Fibroblast of skin of right quadriceps (primary cell): ENCODE data around the gene SATB1.
A peak's percentile ranks its signal among the peaks of the same experiment; 100 is the strongest.

ENCODE experiments used
- DNase-seq: peaks from one replicate; pipeline ENCODE4 v3.0.0-alpha.2; 2013

The SATB1 gene

DNA sequence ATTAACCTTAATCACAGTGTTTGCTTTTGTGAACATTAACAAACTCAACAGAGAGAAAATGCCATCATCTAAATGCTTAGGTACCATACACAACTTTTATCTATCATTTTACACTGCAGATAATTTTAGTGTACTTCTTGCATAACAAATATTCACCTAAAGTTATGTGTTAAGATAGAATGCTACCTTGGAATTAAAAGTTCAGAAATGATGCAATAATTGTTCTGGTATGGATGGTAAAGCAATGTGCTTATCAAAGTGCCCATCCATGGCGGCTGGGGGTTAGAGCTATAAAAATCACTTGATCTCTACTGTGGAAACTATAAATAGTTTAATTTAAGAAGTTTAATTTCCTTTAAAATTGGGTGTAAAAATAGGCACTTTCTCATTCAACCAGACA is 28.7 kb downstream of the SATB1 start:
- DNase-seq = no peak

DNA sequence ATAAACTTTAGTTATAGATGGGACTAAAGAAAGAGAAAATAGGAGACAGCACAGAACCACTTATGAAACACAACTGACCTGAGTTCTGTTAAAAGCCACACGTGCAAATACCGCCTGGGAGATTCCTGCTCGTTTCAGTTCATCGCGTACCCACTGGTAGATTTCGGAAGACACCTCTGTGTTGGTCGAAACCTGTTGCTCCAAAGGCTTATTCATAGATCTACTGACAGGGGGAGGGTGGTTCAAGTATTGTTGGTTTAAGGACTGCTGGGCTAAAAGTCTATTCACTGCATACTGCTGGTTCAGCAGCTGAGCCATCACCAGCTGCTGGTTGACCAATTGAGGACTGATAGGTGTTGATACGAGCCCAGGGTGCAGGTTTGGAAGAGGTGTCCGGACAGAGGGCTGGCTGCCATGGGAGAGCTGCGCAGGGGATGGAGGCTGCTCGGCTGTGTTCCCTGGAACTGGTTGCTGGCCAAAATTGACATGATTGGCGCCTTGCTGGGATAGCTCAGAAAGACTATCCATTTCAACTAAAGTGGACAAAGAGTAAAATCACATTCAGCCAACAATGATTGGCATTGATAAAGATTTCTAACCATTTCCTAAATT is 30.6 kb downstream of the SATB1 start:
- DNase-seq = no peak

DNA sequence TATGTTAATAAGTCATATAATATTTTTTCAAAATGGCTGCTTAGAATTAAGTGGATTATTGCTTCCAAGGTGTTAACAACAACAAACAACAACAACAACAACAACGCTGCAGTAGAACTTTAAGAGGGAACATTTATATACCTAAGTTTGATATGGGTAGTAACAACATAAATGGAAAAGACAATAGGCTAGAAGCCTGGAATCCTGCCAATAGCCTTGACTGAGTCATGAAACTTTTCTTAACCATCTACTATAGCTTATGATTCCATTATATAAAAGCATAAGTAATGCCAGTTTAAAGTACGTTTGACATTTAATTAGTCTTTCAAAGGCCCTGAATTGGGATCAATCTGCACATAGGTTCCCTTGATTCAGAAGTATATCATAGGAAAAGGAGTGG is 31.2 kb downstream of the SATB1 start:
- peak; percentile 17 for DNase-seq

DNA sequence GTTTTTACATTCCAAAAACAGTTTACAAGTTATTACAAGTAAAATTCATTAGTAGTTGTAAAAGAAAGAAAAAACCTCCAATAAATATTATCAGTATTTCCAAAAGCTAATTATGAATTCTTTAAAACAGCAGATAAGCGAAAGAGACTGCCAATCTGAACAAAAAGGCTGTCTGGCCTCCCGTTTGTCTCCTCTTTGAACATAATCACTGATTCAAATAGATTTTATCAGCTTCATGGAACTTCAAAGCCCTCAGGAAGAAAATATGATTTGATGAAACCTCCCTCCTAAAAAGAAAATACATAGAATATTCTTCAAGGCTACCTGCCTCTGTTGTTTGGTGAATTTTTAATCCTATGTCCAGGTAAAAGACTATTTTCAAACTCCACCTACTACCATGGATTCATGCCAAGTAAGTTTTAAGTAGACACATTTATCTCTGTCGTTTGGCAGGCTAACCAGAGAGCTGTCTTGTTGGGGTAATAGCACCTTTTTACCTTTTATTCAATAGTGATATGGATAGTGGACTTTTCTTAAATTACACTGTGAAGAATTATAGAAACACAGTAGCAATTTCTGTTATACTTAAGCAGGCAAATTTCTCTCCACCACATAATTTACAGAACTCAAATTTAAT is 35.0 kb downstream of the SATB1 start:
- DNase-seq = no peak

DNA sequence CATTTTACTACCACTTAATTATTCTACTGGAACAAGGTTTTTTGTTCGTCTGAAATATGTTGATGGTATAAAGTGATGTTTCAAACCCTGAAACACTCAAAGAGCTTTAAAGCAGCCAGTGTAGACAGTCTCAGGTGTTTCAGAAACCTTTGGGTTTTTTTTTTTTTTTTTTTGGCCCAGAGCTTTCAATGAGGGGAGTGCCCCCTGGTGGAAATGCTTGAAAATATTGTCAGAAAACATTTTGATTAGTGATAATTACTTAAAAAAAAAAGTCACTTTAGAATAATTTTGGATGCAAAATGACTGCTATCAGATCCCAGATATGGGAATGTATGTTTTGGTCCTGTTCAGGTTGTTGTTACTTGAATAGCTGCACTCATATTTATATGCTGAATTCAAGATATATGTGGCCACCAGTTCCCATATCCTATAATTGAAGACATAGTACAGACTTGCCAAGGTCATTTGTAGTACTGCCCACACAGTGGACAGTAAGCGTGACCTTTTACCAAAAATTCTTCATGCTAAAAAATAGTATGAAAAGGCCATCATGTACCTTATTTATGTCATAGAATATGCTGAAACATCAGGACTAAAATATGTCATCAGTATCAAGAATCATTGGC is 35.9 kb downstream of the SATB1 start:
- DNase-seq = peak; percentile 8

DNA sequence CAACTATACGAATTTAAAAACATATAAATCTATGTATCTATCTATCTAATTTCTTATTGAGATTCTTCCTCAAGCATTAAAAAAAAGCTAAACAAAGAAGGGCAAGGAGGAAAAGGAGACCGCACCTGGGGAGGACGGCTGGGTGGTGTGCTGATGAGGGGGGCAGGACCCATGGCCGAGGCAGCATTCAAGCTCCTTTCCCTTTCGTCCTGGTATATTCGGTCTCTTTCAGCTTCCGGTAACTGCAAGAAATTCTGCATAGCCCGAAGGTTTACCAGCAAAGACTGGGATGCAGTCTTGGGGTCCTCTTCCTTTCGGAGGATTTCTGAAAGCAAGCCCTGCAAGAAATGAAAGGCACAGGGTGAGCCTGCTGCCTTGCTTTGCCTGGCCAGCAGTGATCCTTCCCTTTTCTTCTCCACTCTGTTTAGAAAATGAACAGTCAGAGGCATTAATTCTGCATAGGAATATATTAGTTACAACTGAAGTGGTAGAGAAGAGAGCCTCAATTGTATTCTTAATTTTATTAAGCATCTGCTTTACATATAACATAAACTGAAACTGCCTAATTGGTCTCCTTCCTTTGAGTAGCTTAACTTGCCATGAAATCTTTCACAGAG is 38.8 kb downstream of the SATB1 start:
- DNase-seq = no peak

DNA sequence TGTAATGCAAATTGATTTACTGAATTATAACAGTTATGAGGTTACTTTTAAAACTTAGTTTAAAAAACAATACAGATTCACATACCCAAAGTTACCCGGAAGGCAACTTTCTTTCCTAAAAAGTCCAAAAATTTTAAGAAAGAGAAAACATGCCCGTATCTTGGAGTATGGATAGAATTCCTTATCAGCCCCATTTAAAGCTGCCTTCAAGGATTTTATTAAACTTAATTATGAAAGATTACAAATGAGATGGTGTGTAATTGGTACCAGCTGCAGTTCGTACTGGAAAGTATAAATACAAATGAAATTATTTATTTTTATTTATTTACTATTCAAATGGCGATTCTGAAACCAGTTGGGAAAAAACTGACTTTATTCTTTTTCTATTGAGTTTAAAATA is 39.4 kb downstream of the SATB1 start:
- no peak for DNase-seq

DNA sequence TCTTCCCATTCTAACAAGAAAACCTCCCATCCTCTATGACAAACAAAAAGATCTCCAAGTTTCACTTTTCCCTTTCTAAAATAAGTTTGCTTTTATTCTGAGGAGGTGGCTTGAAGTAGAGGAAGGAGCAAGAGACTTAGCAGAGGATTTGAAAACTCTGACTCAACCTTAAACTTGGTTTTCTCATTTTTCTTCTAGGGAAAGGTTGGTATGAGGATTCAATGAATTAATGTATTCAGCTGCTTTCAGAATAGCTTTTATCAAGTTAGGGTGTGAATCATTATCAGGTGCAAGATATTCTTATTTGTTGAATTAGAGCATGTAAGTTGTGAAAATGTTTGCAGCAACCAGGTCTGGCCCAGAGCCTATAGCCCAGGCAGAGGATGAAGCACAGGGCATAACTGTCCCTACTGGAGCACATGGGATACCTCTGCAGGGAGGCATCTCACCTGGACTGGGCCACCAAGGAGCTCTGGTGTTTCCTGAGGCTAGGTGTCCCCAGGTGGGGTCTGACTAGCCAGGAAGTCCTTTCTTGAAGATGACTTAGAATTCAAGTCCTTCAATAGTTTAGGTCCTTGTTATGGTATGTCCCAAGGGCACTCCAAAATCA is 42.3 kb downstream of the SATB1 start:
- no peak for DNase-seq

DNA sequence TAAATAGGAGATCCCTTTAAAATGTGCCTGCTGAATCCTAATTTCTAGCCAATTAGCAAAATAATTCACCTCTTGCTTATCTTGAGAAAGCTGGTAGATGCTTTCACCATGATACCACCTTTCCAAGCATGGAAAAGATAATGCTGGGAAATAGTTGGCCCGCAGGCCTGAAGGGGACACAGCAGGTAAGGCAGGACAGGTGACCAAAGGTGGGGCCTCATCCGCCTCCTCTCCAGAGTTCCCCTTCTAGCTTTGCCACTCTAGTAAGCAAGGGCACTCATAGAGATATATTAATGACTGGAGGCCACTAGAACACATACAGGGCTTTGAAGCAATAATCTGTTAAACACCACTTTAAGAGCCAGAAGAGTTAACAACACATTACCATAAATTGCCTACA is 45.5 kb downstream of the SATB1 start:
- DNase-seq = no peak

DNA sequence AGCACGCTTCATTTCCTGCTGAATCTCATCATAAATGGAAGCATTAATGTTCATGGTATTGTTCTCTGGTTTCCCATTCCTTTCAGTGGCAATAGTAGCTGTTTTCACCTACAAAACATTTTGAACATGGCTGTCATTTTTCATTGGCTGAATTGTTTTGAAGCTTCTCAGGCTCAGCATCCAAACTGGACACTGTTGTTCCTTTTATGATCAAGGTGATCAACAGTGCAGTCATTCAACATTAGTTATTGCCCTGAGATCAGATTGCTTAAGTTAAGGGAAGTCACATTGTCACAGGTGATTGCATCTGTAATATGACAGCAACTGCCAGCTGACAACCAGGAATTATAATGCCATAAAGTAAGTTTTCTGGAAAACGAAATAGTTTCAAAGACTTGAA is 46.9 kb downstream of the SATB1 start:
- no peak for DNase-seq

DNA sequence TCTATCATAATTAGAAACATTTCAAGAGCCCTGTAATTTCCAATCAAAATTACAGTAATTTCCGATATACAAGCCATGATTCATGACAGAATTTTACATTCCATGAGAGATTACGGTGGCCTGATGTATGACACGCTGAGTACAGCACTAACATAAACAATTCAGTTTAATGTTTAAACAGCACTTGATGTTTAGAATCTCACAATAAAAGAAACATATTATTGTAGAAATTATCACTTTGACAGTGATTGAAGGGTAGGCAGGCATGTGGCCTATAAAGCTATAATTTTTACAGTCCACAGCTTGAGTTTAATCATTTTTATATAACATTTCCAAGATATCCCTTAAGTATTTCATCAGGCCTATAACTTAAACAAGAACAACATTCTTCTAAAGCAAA is 48.5 kb downstream of the SATB1 start:
- DNase-seq = no peak

DNA sequence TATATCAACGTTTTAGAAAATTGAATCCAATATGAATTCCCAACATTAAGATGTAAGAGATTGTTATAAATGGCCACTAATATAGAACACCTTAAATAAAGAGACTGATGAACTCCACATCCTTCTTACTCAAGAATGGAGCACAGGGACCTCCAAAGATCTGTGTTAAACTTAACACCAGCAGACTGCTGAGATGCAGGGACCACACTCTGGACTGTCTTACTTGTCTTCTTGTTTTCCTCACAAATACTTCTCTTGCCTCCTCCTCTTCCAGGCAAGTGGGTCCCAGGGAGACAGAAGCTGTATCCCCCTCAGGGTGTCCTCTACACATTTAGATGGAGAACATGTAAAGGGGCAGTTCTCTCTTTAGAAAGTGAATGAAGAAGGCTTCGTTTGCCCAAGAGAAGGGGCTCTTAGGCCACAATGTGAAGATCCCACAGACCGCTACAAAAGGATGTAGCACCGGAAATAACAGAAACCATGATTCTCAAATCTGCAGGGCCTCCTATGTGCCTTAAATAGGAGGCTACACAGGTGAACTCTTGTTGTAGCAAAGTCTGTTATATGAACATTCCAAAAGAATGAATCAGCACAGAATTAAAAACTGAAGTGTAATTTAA is 52.2 kb downstream of the SATB1 start:
- no peak for DNase-seq

DNA sequence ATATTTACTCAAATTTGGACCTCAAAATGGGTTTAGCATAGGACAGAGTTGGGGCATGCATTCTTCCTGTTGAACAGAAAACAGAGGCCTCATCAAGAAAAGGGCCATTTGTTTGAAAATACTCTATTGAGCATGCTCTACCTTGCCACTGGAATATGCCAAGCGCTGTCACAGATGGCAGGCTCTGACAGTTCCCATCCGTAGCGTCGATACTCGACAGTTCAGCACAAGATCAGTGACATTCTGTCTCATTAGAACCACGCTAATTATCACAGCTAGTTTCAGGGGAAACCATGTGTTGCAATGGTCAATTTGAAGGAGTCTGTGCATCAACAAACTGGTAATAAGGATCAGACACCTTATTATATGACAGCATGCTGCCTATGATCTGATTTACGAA is 54.5 kb downstream of the SATB1 start:
- no peak for DNase-seq

DNA sequence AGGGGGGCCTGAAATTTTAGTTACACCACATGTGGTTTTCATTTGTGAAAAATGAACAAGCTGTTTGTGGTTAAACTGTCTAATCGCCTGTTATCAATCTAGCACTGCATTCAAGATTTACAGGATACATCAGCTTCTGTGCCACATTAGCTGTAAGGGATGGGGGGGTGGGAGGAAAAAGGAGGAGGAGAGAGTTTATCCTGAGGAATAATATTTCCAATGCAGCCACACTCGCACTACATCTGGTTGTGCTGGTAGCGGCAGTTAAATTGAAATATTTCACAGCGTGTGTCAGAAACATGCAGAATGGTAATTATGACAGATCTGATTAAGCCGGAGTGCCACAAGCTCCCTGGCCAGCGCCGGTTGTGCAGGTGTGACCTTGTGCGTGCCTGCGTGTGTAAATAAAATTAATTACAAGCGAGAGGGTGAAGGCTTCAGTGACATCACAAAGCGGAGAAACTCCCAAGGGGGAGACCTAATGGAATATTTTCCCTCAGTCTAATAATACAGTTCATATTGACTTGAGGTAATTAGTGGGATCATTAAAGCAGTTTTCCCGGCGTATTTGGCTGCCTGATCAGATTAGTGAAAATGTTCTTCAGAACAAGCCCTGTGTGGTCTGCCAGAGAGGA is 55.5 kb downstream of the SATB1 start:
- DNase-seq = peak; percentile 60

DNA sequence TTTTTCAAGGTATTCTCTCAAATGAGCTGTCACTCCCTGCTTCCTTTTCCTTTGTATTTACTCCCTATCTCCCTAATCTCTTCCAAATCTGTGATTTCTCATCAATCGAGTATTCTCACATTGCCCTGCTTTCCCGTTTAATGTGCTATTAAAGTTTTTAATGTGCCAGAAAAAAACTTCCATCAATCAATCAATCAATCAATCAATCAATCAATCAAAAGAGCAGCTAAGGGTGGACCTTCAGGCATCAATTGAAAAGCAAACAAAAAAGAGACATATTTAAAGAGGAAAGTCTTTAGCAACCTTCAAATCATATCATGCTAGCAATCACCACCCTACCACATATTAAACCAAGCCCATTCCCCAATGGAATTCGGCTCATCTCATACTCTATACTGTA is 58.9 kb downstream of the SATB1 start:
- DNase-seq = no peak

DNA sequence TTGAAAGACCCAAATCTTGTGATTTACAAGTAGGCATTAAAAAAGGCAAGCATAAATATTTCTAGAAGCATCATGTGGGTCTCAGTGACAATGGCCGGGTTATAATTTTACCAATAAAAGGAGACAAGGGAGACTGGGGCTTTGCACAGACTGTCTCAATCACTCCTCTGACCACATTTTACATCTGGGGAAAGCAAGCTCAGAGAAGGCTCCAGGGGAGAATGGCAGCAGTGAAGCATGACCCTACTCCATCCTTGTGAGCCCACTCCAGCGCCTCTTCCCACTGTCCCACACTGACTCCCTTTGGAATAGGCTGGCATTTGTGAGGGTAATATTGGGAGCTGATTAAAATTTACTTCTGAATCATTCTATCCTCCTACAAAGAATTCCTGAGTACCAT is 61.8 kb downstream of the SATB1 start:
- DNase-seq = no peak

DNA sequence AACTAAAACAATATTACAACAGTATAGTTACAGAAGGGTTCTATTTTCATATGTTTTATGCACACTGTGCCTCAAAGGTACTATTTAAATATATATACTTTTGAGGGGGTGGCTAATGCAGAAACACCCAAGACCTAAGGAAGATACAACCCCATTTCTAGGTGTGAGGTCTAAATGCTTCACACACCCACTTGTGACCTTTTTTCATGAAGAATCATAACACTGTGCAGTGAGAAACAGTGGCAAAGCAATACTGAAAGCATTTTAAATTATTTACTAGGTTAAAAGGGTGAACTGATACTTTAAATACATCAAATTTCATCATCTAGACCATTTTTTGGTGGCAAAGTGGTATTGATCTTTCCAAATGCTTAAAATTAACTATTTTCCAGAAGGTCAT is 67.4 kb downstream of the SATB1 start:
- DNase-seq = no peak

DNA sequence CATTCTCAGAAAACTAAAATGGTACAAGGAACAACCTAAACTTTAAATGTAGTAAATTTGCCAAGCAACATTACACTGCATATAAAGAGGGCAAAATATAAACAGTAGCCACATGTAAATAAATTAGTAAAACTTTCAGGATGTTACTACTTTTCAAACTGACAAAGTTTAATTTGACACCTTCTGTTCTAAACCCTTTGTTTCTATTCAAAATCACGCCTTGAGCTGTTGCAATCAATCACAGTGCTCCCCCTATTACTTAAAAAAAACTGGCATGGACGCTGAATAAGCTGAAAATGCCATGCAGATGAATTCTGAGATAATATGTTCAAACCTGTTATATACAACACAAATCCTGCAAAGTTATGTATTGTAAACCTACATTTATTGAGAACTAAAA is 69.3 kb downstream of the SATB1 start:
- DNase-seq = no peak

DNA sequence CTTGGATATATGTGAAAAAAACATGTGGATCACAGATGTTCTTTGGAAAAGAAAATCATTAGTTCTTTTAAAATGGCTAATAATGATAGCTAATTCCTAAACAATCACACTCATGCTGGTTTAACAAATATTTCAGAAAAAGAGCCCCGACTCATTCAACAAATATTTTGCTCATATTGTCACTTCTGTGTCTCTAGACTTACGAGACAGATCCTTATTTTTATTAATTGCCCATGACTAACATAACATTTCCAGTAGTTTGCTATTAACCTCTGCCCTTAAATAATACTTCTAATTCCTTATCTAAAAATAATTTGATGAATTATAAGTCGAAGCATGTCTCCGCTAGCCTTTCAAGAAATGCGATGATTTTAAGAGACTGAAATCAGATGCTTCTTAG is 70.4 kb downstream of the SATB1 start:
- DNase-seq = peak; percentile 80

DNA sequence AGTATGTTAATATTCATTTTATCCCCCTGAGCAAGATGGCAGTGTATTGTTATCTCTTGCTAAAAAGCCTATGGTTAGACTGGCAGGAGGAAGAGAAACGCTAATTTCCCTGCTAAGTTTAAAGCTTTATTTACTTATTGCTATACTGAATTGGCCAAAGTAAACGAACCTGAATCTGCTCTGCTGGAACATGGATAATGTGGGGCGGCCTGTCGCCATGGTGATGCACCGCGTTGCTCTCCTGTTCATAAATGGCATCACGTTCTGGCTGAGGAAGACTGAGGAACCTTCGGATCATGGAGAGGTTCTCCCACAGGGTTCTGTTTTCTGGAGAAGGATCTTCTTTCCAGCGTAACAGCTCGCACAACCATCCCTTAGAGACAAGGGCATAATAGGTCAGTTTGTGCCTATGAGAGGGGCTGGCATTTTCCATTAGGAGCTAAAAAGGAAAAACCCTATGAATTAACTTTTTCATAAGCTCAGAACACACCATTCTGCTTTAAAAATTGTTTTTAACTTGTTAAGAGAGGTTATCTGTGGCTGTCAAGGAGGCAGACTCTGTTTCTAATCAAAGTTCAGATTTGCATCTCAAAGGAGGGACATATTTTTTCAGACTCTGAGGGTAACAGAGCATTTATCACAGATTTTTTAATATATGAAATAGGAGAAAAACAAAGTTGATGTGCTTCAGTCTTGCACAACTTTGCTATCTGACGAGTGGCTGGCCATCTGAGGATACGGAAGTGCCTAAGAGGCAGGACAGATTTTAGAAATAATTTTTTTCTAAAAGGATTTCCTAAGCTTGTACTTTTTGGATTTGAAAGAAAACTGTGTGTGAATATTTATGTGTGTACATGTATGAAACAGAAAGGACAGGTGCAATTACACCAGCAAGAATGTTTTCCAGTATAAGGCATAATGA is 73.1 kb downstream of the SATB1 start:
- no peak for DNase-seq

DNA sequence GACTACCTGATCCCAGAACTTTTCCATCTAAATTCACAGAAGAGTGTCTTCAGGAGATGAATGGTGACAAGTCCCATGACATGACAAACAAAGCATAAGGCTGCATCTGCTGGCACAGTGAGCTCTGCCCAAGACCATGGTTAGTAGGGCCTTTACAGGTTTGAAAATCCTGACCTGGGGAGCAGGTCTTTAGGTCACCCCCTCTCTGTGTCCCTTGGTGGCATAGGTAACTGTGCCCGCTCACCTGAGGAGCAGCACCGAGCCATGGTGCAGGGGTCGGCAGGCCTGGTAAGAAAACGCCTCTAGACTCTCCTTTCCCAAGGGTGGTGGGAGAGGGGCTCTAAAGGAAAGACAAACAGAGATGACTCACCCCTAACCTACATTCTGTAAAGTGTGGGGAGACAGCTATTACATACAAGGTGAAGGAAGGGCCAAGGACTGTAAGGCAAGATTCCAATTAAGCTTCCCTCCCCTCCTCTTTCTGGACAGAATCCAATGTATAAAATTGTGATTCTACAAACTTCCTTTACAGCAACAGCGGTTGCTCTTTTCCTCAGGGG is 74.0 kb downstream of the SATB1 start:
- DNase-seq = no peak
